CD14-positive monocyte (primary cell): ENCODE results near the gene TP53I13. TPM values are rescaled to one million over a fixed set of nuclear protein-coding genes. Genes with fewer than 3 reads are reported as not detected.

ENCODE experiments used
- DNase-seq, 3 donors: peaks; one replicate each; pipeline ENCODE4 v3.0.0-alpha.2; 2011 to 2022
- H2AFZ ChIP-seq: 2 replicates; pipeline ENCODE4 v1.6.0; 2012; ENCODE audit warnings: mild to moderate bottlenecking, low read depth, low read length, inconsistent platforms; ENCODE audit not compliant: insufficient read depth, poor library complexity, severe bottlenecking
- H3K27ac ChIP-seq, 2 donors: 1 replicate in 1 of 2; 2 replicates in 1 of 2; pipeline ENCODE4 v1.5.1; 2012 to 2013; ENCODE audit warnings: low read length in 2 of 2, control low read depth in 1 of 2, inconsistent platforms in 1 of 2, low read depth in 1 of 2, mild to moderate bottlenecking in 1 of 2
- H3K27me3 ChIP-seq, 2 donors: one replicate each; pipeline versions ENCODE4 v1.6.0 to v1.6.1; 2011 to 2013; ENCODE audit warnings: low read length in 2 of 2; ENCODE audit not compliant: control insufficient read depth in 2 of 2, insufficient read depth in 2 of 2
- H3K36me3 ChIP-seq, 2 donors: replicated peaks in 1 of 2; 1 replicate in 1 of 2; 2 replicates in 1 of 2; pipeline versions ENCODE4 v1.5.1 to v1.6.1; 2012 to 2013; ENCODE audit warnings: low read length in 2 of 2, control low read depth in 1 of 2, inconsistent platforms in 1 of 2, mild to moderate bottlenecking in 1 of 2; ENCODE audit not compliant: insufficient read depth in 2 of 2, control insufficient read depth in 1 of 2
- H3K4me1 ChIP-seq, 2 donors: 1 replicate in 1 of 2; 2 replicates in 1 of 2; pipeline versions ENCODE4 v1.5.1 to v1.6.1; 2012 to 2013; ENCODE audit warnings: low read length in 2 of 2, control low read depth in 1 of 2, inconsistent platforms in 1 of 2, mild to moderate bottlenecking in 1 of 2, moderate library complexity in 1 of 2; ENCODE audit not compliant: insufficient read depth in 2 of 2, control insufficient read depth in 1 of 2
- H3K4me2 ChIP-seq: replicated peaks from 2 replicates; pipeline ENCODE3; 2012; ENCODE audit warnings: low read length, moderate library complexity, mild to moderate bottlenecking; ENCODE audit not compliant: poor library complexity, severe bottlenecking; ENCODE audit errors: extremely low read depth
- H3K4me3 ChIP-seq, 3 experiments: fragments of 200-600 bp in 1 of 3; sonication (generic) in 1 of 3; replicated peaks in 1 of 3; 1 replicate in 2 of 3; 2 replicates in 1 of 3; pipeline ENCODE4 v1.5.1; 2011 to 2013; ENCODE audit warnings: low read length in 3 of 3, mild to moderate bottlenecking in 3 of 3, control low read depth in 2 of 3, low read depth in 2 of 3, inconsistent platforms in 1 of 3, moderate library complexity in 1 of 3
- H3K79me2 ChIP-seq: 2 replicates; pipeline ENCODE4 v1.6.0; 2012; ENCODE audit warnings: mild to moderate bottlenecking, control low read depth, inconsistent platforms, low read length, moderate library complexity; ENCODE audit not compliant: insufficient read depth
- H3K9ac ChIP-seq: 2 replicates; pipeline ENCODE4 v1.6.0; 2017; ENCODE audit warnings: low read length, mild to moderate bottlenecking; ENCODE audit not compliant: insufficient read depth, poor library complexity, severe bottlenecking
- H3K9me3 ChIP-seq, 2 donors: replicated peaks in 1 of 2; 1 replicate in 1 of 2; 2 replicates in 1 of 2; pipeline versions ENCODE4 v1.5.1 to v1.6.1; 2012 to 2013; ENCODE audit warnings: low read length in 2 of 2, control low read depth in 1 of 2; ENCODE audit not compliant: control insufficient read depth in 1 of 2, insufficient read depth in 1 of 2
- H4K20me1 ChIP-seq: 2 replicates; pipeline ENCODE4 v1.6.0; 2012; ENCODE audit warnings: mild to moderate bottlenecking, low read length, control low read depth, moderate library complexity; ENCODE audit not compliant: insufficient read depth
- H3K27ac Mint-ChIP-seq, 7 donors: one replicate each; pipeline ENCODE4 v1.8.0; 2020; ENCODE audit warnings: mild to moderate bottlenecking in 7 of 7, mixed read lengths in 7 of 7, moderate library complexity in 6 of 7, inconsistent platforms in 2 of 7
- H3K27me3 Mint-ChIP-seq, 3 donors: one replicate each; pipeline ENCODE4 v1.8.0; 2021 to 2022; ENCODE audit warnings: low read depth in 3 of 3, mild to moderate bottlenecking in 3 of 3, mixed read lengths in 3 of 3, moderate library complexity in 3 of 3, inconsistent platforms in 1 of 3
- H3K36me3 Mint-ChIP-seq, 2 donors: one replicate each; pipeline ENCODE4 v1.8.0; 2020; ENCODE audit warnings: mixed read lengths in 2 of 2, inconsistent platforms in 1 of 2, mild to moderate bottlenecking in 1 of 2
- H3K4me1 Mint-ChIP-seq: one replicate; pipeline ENCODE4 v1.8.0; 2020; ENCODE audit warnings: mild to moderate bottlenecking, mixed read lengths
- H3K4me3 Mint-ChIP-seq, 2 donors: one replicate each; pipeline ENCODE4 v1.8.0; 2020; ENCODE audit warnings: mild to moderate bottlenecking in 2 of 2, mixed read lengths in 2 of 2, moderate library complexity in 1 of 2
- H3K9me3 Mint-ChIP-seq, 7 donors: one replicate each; pipeline ENCODE4 v1.8.0; 2020 to 2022; ENCODE audit warnings: mixed read lengths in 7 of 7, mild to moderate bottlenecking in 6 of 7, moderate library complexity in 6 of 7, inconsistent platforms in 2 of 7
- WGBS: methylation state at CpG from one replicate; pipeline ENCODE4 v1.1.5; 2013; ENCODE audit warnings: missing lambda C conversion rate; ENCODE audit not compliant: insufficient coverage; 5-methylcytosine and 5-hydroxymethylcytosine counted together
- intact Hi-C, 2 donors: fragments of 100-400 bp; cut with micrococcal nuclease; formaldehyde crosslinking; loops; one replicate each; pipeline versions ENCODE4 v1.15.0 to v1.15.1; 2023
- polyA plus RNA-seq, 3 donors: library from polyadenylated mRNA; depleted of rRNA in 1 of 3; unstranded in 2 of 3; stranded (reverse) in 1 of 3; fragments of 300-500 nt in 2 of 3; fragments of >200 nt in 1 of 3; fragmentation: Illumina TruSeq in 2 of 3; gene quantifications; 1 replicate in 2 of 3; 2 replicates in 1 of 3; pipeline ENCODE4 v1.2.3, GENCODE V29; 2012 to 2021
- TF ChIP-seq, protein P1 (sequence below): fragments of 200-600 bp; IDR thresholded peaks from one replicate; pipeline ENCODE4 v1.8.0; 2022; ENCODE audit warnings: antibody characterized with exemption, mild to moderate bottlenecking

The TP53I13 gene
- polyA plus RNA-seq, 3 donors: 9.4 to 58.6 (median 14.4) TPM

GRCh38 chr17:29571883-29572681 lies 3.6 kb downstream of the TP53I13 start:
- Histone ChIP-seq H3K9me3 (no peaks in the 10 kb centered on the region), H3K36me3 (peaks cover 35 to 41% of the 10 kb centered on the region in 2 donors), H3K9ac (no peak overlapping the region), H4K20me1 (peaks cover 24% of the 10 kb centered on the region), H3K4me2 (peak overlapping the region; percentile 65), H3K27ac (no peak overlapping the region), H2AFZ (no peak overlapping the region), H3K27me3 (no peaks in the 10 kb centered on the region), H3K4me1 (peaks cover 14 to 29% of the 10 kb centered on the region in 2 donors), H3K79me2 (peaks cover 13% of the 10 kb centered on the region), H3K4me3 (peak overlapping the region in 1 of 3 experiments; percentile 36)
- 81% methylated on average over 28 of the region's 30 CpGs for WGBS
- DNase-seq: peak in 1 of 3 donors; percentile 11
- Mint-ChIP-seq H3K4me1 (peaks cover 18% of the 10 kb centered on the region), H3K27me3 (peaks cover 0 to 2% (median 2%) of the 10 kb centered on the region in 3 donors), H3K27ac (no peak overlapping the region), H3K9me3 (no peaks in the 10 kb centered on the region), H3K4me3 (peak overlapping the region in 1 of 2 donors; percentile 64), H3K36me3 (peaks cover 34 to 51% of the 10 kb centered on the region in 2 donors)
- TF ChIP-seq, protein P1, sequence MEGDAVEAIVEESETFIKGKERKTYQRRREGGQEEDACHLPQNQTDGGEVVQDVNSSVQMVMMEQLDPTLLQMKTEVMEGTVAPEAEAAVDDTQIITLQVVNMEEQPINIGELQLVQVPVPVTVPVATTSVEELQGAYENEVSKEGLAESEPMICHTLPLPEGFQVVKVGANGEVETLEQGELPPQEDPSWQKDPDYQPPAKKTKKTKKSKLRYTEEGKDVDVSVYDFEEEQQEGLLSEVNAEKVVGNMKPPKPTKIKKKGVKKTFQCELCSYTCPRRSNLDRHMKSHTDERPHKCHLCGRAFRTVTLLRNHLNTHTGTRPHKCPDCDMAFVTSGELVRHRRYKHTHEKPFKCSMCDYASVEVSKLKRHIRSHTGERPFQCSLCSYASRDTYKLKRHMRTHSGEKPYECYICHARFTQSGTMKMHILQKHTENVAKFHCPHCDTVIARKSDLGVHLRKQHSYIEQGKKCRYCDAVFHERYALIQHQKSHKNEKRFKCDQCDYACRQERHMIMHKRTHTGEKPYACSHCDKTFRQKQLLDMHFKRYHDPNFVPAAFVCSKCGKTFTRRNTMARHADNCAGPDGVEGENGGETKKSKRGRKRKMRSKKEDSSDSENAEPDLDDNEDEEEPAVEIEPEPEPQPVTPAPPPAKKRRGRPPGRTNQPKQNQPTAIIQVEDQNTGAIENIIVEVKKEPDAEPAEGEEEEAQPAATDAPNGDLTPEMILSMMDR: no peak
- intact Hi-C loops: no loop called here

- Histone ChIP-seq H2AFZ (no peak overlapping the region), H3K79me2 (peaks cover 13% of the 10 kb centered on the region), H3K9ac (no peak overlapping the region), H3K4me1 (peaks cover 10 to 21% of the 10 kb centered on the region in 2 donors), H3K27ac (no peak overlapping the region), H3K36me3 (peaks cover 44 to 49% of the 10 kb centered on the region in 2 donors), H3K4me3 (peak overlapping the region in 1 of 3 experiments; percentile 36), H4K20me1 (peaks cover 24% of the 10 kb centered on the region), H3K27me3 (no peaks in the 10 kb centered on the region), H3K4me2 (peak overlapping the region; percentile 65), H3K9me3 (no peaks in the 10 kb centered on the region)
- Mint-ChIP-seq H3K9me3 (no peaks in the 10 kb centered on the region), H3K4me3 (peak overlapping the region in 1 of 2 donors; percentile 64), H3K36me3 (peaks cover 38 to 59% of the 10 kb centered on the region in 2 donors), H3K27ac (peak overlapping the region in 3 of 7 donors; percentile 2 to 56 (median 11)), H3K4me1 (peaks cover 18% of the 10 kb centered on the region), H3K27me3 (peaks cover 0 to 2% (median 2%) of the 10 kb centered on the region in 3 donors)
- intact Hi-C loops: no loop called here
- TF ChIP-seq, protein P1: peak; percentile 84
- WGBS: 52% methylated on average over 38 of the region's 62 CpGs
- peak; percentile 48 to 72 (median 63) for DNase-seq
Observed at GRCh38 chr17:29572691-29573557, 4.4 kb downstream of the TP53I13 start.
